Stomach (tissue), 9 donors: Measurements from ENCODE around the gene PPP4R2. TPM values are rescaled to one million over a fixed set of nuclear protein-coding genes. Genes with fewer than 3 reads are reported as not detected.

Experiments
- DNase-seq, 2 donors: peaks; one replicate each; pipeline versions ENCODE4 v3.0.0 to v3.0.0-alpha.2; 2013 to 2019
- H3K27ac ChIP-seq, 5 donors: fragments of 200-600 bp in 4 of 5; sonication (generic) in 4 of 5; one replicate each; pipeline ENCODE4 v1.5.1; 2013 to 2019; ENCODE audit warnings: mild to moderate bottlenecking in 1 of 5, moderate library complexity in 1 of 5
- H3K27me3 ChIP-seq, 3 donors: fragments of 200-600 bp; sonication (generic); one replicate each; pipeline ENCODE4 v1.5.1; 2017 to 2019; ENCODE audit warnings: mixed run types in 1 of 3
- H3K36me3 ChIP-seq, 4 donors: fragments of 200-600 bp; sonication (generic); 1 replicate in 3 of 4; 2 replicates in 1 of 4; pipeline ENCODE4 v1.5.1; 2016 to 2019
- H3K4me1 ChIP-seq, 4 donors: fragments of 200-600 bp; sonication (generic); one replicate each; pipeline ENCODE4 v1.5.1; 2016 to 2019
- H3K4me3 ChIP-seq, 4 donors: fragments of 200-600 bp; sonication (generic) in 3 of 4; one replicate each; pipeline ENCODE4 v1.5.1; 2016 to 2019; ENCODE audit warnings: mild to moderate bottlenecking in 1 of 4
- H3K9me3 ChIP-seq, 4 donors: fragments of 200-600 bp; sonication (generic); one replicate each; pipeline ENCODE4 v1.5.1; 2016 to 2019
- EP300 ChIP-seq: sonication (generic); formaldehyde crosslinking; IDR thresholded peaks from one replicate; pipeline ENCODE4 v1.6.1; 2017; ENCODE audit warnings: antibody characterized with exemption
- POLR2A ChIP-seq, 4 donors: fragments of 450-650 bp; IDR thresholded peaks; one replicate each; pipeline ENCODE4 v1.6.1; 2016; ENCODE audit warnings: antibody characterized with exemption in 4 of 4, control low read depth in 2 of 4, mild to moderate bottlenecking in 1 of 4, moderate library complexity in 1 of 4
- POLR2AphosphoS5 ChIP-seq, 3 donors: sonication (generic); formaldehyde crosslinking; IDR thresholded peaks; one replicate each; pipeline ENCODE4 v1.6.1; 2016; ENCODE audit warnings: antibody characterized with exemption in 3 of 3
- WGBS, 5 donors: extraction: QIAGEN DNeasy Blood & Tissue Kit in 3 of 5; methylation state at CpG; one replicate each; pipeline versions ENCODE4 v1.1.5 to v1.1.7; 2013 to 2018; 5-methylcytosine and 5-hydroxymethylcytosine counted together
- intact Hi-C: fragments of 100-400 bp; cut with DNase I; formaldehyde crosslinking; loops from one replicate; pipeline ENCODE4 v1.15.1; 2023; ENCODE audit warnings: low total_unique reads
- polyA plus RNA-seq, 3 donors: library from polyadenylated mRNA; stranded (reverse); fragments of 200-250 nt; gene quantifications; one replicate each; pipeline ENCODE4 v1.2.3, GENCODE V29; 2013
- total RNA-seq, 5 donors: library from RNA; depleted of rRNA; stranded (reverse); fragments of >200 nt; gene quantifications; one replicate each; pipeline versions ENCODE4 v1.1.0 to v1.2.3, GENCODE V29; 2014 to 2016
- TF ChIP-seq, protein P1 (sequence below), 7 experiments: fragments of 450-650 bp in 4 of 7; fragments of 200-600 bp in 3 of 7; sonication (generic) in 3 of 7; IDR thresholded peaks; one replicate each; pipeline ENCODE4 v1.5.1; 2016 to 2019; ENCODE audit warnings: antibody characterized with exemption in 7 of 7, control low read depth in 2 of 7, mild to moderate bottlenecking in 1 of 7
- donor health status: healthy with polysubstance abuse.
- donor health status: Bipolar disorder and iron deficiency.
- donor health status: healthy.

The PPP4R2 gene
- total and polyA plus RNA-seq, 8 donors, result 10.7 to 100 (median 21.8) TPM

DNA sequence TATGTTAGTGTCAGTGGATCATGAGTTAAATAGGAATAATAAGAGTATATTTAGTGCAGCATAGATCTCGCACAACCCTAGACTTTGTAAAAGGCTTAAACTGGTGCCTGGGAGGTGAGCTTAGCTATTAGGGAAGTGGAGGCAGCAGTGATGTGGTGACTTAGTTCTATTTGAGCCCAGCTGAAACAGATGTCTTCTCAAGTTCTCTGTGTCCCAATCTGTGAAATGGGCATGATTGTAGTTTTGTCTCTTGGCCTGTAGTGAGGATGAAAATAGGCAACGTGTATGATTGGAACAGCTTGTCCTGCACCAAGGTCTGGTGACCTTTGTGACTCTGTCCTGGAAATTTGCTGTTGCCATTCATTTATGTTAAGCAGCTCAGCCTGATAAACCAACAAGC lies 99.6 kb downstream of the PPP4R2 start:
- Histone ChIP-seq H3K27ac (no peak overlapping the region), H3K9me3 (no peaks in the 10 kb centered on the region), H3K4me3 (no peak overlapping the region), H3K27me3 (no peaks in the 10 kb centered on the region), H3K36me3 (no peaks in the 10 kb centered on the region), H3K4me1 (peaks cover 0 to 7% (median 3%) of the 10 kb centered on the region in 4 donors)
- intact Hi-C loops, result no loop called here
- WGBS, 5 donors, result 64 to 88% (median 77%) methylated on average over 2 of the region's 2 CpGs
- TF ChIP-seq EP300, result no peak
- TF ChIP-seq, protein P1, sequence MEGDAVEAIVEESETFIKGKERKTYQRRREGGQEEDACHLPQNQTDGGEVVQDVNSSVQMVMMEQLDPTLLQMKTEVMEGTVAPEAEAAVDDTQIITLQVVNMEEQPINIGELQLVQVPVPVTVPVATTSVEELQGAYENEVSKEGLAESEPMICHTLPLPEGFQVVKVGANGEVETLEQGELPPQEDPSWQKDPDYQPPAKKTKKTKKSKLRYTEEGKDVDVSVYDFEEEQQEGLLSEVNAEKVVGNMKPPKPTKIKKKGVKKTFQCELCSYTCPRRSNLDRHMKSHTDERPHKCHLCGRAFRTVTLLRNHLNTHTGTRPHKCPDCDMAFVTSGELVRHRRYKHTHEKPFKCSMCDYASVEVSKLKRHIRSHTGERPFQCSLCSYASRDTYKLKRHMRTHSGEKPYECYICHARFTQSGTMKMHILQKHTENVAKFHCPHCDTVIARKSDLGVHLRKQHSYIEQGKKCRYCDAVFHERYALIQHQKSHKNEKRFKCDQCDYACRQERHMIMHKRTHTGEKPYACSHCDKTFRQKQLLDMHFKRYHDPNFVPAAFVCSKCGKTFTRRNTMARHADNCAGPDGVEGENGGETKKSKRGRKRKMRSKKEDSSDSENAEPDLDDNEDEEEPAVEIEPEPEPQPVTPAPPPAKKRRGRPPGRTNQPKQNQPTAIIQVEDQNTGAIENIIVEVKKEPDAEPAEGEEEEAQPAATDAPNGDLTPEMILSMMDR (IDR thresholded peaks at IDR 0.05), result no peak
- TF ChIP-seq POLR2AphosphoS5 (IDR thresholded peaks at IDR 0.05), result no peak
- no peak for TF ChIP-seq POLR2A (IDR thresholded peaks at IDR 0.05)
- no peak for DNase-seq

DNA sequence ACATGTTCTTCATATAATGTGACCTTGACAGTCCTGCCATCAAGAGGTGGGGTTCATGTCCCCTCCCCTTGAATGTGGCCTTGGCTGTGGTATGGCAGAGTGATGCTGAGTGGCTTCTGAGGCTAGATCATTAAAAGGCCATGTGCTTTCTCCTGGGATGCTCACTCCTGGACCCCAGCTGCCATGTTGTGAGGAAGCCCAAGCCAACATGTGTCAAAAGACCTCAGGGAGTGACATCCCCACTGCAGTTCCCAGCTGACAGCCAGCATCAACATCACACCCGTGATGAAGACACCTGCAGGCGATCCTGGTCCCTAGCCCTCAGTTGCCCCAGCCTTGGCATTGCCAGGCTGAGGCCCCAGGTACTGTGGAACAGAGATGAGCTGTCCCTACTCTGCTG lies 101.4 kb downstream of the PPP4R2 start:
- TF ChIP-seq, protein P1 (IDR thresholded peaks at IDR 0.05), result no peak
- TF ChIP-seq POLR2AphosphoS5 (IDR thresholded peaks at IDR 0.05) (no peak), POLR2A (IDR thresholded peaks at IDR 0.05) (no peak), EP300 (no peak)
- intact Hi-C loops, result no loop called here
- Histone ChIP-seq H3K27me3 (no peaks in the 10 kb centered on the region), H3K4me1 (peaks cover 0 to 8% (median 6%) of the 10 kb centered on the region in 4 donors), H3K9me3 (no peaks in the 10 kb centered on the region), H3K36me3 (no peaks in the 10 kb centered on the region), H3K27ac (no peak overlapping the region), H3K4me3 (no peak overlapping the region)
- DNase-seq, result no peak
- WGBS, 5 donors, result 79 to 93% (median 85%) methylated on average over 2 of the region's 2 CpGs

DNA sequence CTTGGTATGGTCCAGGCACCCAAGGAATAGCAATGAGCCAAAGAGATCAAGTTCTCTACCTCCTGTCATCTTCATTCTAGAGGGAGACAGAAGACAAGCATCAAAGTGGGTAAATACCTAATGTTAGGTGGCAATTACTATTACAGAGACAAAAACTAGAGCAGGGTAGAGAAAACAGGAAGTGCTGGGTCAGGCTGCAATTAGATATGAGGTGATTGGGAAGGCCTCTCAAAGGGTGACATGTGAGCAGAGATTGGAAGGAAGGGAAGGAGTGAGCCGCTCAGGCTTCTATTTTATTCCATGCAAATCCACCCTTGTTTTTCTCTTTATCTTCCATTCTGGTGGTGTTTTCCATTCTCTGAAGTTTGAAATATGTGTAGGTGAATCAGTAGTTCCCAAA lies 102.3 kb downstream of the PPP4R2 start:
- WGBS, 5 donors, result 78 to 95% (median 88%) methylated on average over 1 of the region's 1 CpG
- Histone ChIP-seq H3K9me3 (no peaks in the 10 kb centered on the region), H3K4me3 (no peak overlapping the region), H3K27ac (no peak overlapping the region), H3K36me3 (no peaks in the 10 kb centered on the region), H3K27me3 (no peaks in the 10 kb centered on the region), H3K4me1 (peaks cover 0 to 8% (median 5%) of the 10 kb centered on the region in 4 donors)
- no peak for DNase-seq
- TF ChIP-seq POLR2A (IDR thresholded peaks at IDR 0.05), result no peak
- TF ChIP-seq, protein P1 (IDR thresholded peaks at IDR 0.05), result no peak
- no peak for TF ChIP-seq EP300
- intact Hi-C loops, result no loop called here

DNA sequence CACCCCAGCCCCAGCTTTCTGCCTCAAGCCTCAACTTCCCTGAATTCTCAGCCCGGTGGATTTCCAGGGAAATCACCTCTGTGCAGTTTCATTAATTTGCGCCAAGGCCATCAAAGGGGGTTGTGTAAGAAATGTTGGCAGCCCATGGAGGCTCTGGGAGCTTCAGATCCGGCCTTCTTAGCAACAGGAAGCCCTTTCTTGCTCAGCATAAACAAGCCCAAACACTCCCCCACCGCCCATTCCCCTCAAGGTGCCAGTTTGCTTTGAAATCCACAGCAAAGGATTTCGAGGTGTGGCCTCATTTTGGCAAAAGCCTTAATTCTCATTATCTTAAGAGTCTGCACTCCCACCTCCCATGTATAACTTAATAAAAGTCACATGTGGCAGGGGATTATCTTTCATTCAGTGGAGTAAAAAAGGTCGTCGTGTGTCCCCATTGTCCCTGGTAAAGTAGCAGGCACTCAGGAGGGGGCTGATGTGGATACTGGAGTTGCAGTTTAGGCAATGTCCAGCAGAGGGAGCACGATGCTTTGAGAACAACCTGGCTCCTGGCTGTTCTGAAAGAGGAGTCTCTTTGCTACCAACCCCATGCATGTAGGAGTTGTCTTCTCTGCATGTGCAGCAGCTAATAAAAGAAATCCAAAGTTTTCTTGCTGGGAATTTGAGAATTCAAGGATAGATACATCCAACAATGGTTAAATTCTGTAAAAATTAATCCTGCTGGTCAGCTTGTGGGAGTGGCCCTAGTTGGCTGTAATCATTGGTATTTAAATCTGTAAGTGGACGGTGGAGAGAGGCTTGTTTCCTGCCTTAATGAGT lies 104.3 kb downstream of the PPP4R2 start:
- TF ChIP-seq EP300 (no peak), POLR2AphosphoS5 (IDR thresholded peaks at IDR 0.05) (no peak), POLR2A (IDR thresholded peaks at IDR 0.05) (no peak)
- TF ChIP-seq, protein P1 (IDR thresholded peaks at IDR 0.05), result peak in 5 of 7 experiments; percentile 93 to 97 (median 95)
- no peaks in the 10 kb centered on the region for H3K9me3 ChIP-seq
- no peaks in the 10 kb centered on the region for H3K27me3 ChIP-seq
- H3K36me3 ChIP-seq, result no peaks in the 10 kb centered on the region
- peaks cover 0 to 8% (median 2%) of the 10 kb centered on the region in 4 donors for H3K4me1 ChIP-seq
- no peak overlapping the region for H3K27ac ChIP-seq
- WGBS, 5 donors, result 23 to 27% (median 24%) methylated on average over 9 of the region's 9 CpGs
- no peak overlapping the region for H3K4me3 ChIP-seq
- intact Hi-C loops, result loop anchor here (5.0 to 10.0 kb wide), 2 partner anchors 334 to 396 kb away; no protein-coding TSS in a partner anchor
- peak; percentile 89 to 95 for DNase-seq
